ENCODE data around the gene ADAP1.
"Not testable (repeated sequence)": the region's sequence is repeated elsewhere in the genome, so short reads cannot be mapped to it uniquely, and the experiment has no call there.

Gene ADAP1

DNA sequence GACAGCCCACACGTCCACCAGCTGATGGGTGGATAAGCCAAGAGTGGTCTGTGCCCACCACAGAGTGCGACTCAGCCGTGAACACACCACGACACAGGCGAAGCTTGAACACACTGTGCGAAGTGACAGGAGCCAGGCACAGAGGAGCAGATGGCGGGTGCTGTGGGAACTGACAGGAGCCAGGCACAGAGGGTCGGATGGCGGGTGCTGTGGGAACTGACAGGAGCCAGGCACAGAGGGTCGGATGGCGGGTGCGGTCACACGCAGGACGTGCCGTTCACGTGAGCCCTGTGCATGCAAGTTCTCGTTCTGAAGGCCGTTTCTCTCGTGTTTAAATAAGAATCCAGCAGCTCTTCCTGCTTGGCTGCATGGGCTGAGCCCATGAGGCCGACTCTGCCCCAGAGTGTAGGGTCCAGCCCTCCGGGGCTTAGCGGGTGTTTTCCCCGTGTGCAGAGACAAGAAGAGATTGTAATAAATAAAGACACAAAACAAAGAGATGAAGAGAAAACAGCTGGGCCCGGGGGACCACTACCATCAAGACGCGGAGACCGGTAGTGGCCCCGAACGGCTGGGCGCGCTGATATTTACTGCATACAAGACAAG, 5.9 kb upstream of the ADAP1 start:
- TF ChIP-seq, protein P1, sequence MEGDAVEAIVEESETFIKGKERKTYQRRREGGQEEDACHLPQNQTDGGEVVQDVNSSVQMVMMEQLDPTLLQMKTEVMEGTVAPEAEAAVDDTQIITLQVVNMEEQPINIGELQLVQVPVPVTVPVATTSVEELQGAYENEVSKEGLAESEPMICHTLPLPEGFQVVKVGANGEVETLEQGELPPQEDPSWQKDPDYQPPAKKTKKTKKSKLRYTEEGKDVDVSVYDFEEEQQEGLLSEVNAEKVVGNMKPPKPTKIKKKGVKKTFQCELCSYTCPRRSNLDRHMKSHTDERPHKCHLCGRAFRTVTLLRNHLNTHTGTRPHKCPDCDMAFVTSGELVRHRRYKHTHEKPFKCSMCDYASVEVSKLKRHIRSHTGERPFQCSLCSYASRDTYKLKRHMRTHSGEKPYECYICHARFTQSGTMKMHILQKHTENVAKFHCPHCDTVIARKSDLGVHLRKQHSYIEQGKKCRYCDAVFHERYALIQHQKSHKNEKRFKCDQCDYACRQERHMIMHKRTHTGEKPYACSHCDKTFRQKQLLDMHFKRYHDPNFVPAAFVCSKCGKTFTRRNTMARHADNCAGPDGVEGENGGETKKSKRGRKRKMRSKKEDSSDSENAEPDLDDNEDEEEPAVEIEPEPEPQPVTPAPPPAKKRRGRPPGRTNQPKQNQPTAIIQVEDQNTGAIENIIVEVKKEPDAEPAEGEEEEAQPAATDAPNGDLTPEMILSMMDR (IDR thresholded peaks at IDR 0.05; ENCODE audit: borderline replicate concordance, control extremely low read depth, extremely low read depth, insufficient read depth, missing control alignments) = no peak
- in situ Hi-C loops (cut with MboI; ENCODE audit: low sequenced_read_pairs, unreplicated experiment) = no loop called here
- no peak for DNase-seq (ENCODE audit: low spot score)

DNA sequence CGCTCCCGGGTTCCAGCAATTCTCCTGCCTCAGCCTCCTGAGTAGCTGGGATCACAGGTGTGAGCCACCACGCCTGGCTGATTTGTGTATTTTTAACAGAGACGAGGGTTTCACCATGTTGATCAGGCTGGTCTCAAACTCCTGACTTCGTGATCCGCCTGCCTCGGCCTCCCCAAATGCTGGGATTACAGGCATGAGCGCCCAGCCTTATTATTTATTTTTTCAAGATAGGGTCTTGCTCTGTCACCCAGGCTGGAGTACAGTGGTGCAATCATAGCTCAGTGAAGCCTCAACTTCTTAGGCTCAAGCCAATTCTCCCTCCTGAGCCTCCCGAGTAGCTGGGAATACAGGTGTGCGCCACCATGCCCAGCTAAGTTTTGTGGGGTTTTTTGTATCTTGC, 5.3 kb upstream of the ADAP1 start:
- in situ Hi-C loops (cut with MboI; ENCODE audit: low sequenced_read_pairs, unreplicated experiment); DNase-seq (ENCODE audit: low spot score): not testable (repeated sequence)

DNA sequence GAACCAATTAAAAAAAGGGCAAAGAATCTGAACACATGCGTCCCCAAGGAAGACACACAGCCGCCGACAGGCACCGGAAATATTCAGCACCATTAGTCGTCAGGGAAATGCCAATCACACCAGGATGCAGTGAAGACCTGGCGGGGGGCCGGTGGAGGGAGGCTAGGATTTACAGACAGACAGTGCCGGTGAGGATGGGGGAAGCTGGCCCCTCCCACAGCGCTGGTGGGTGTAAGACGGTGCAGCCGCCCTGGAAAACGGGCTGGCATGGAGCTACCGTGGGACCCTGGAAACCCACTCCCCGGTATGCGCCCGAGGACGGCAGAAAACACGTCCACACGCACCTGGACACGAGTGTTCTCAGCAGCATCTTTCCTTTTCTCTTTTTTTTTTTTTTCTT, 4.8 kb upstream of the ADAP1 start:
- in situ Hi-C loops (cut with MboI; ENCODE audit: low sequenced_read_pairs, unreplicated experiment) = no loop called here
- TF ChIP-seq, protein P1 (IDR thresholded peaks at IDR 0.05; ENCODE audit: borderline replicate concordance, control extremely low read depth, extremely low read depth, insufficient read depth, missing control alignments) = no peak

DNA sequence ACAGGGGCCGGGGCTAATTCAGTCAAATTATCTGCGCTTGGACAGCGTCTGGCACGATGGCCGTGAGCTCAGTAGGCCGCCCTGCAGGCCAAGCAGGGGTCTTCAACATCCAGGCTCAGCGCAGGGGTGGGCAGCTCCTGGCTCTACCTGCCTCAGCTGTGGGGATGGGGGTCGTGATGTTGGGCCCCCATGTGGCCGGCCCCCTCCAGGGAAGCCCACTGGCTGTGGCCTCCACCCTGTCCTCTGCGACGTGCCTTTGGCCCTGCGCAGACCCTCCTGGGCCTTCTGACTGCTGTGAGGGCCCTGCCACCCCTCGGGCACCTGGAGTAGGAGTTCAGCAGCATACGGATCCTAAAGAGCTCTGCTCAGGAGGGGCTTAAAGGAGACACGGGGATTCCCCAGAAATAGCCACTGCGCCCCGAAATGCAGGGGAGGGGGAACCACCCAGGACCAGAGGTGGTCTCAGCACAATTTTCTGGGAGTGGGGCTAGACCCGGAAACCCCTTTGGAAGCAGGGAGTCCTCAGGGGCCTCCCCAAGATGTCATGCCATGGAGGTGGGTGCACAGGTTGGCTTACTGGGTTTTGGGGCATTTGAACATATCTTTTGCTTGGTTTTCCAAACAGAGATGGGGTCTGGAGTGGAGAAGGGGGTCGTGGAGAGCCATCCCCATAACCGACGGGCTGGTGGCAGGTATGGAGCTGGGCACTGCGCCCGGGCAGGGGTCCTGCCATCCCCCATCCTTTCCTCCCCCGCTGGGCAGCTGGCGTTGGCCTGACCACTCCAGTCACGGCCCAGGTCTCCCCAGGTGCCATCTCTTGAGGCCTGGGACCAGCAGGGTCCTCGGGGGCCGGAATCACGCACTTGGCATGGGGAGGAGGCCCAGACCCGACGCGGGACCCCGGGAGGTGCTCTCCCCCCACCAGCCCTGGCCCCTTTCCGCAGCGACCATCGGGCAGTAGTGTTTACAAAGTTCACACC, 4.0 kb upstream of the ADAP1 start:
- DNase-seq (ENCODE audit: low spot score) = no peak
- TF ChIP-seq, protein P1 (IDR thresholded peaks at IDR 0.05; ENCODE audit: borderline replicate concordance, control extremely low read depth, extremely low read depth, insufficient read depth, missing control alignments) = no peak
- in situ Hi-C loops (cut with MboI; ENCODE audit: low sequenced_read_pairs, unreplicated experiment) = no loop called here

More for the DNA sequence above, 4.8 kb upstream of the ADAP1 start:
- no peak for DNase-seq (ENCODE audit: low spot score)

DNA sequence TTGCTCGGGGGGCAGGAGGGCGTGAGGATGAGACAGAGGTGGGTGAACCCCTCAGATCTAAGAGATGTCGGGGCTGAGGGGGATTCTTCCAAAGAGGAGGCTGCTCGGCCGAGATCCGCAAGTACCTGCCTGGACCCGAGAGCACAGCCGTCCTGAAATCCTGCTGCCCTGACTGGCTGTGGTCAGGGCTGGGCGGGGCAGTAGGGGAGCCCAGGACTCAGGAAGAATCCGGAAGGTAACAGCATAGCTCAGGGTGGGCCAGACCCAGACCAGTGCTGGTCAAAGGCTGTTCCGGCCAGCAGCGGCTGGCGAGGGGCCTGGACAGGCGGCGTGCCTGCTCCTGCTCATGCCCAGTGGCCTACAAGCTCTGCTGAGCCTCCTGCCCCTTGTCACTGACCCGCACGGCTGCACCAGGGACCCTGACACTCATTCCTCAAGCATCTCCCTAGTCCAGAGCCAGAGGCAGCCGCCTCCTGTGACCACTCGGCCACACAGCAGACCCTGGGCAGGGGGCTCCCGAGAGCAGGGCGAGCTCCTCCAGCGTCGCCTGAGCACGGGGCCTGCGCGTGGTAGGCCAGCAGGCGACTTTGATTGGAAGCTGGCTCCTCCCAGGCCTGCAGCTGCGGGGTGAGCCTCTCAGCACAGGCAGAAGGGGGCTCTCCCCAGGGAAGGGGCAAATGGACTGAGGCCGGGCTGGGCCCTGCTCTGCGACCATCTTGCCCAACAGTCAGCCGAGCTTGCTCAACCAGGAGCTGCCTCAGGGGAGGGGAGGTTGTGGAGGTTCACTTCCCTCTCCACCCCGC, 3.1 kb upstream of the ADAP1 start:
- TF ChIP-seq, protein P1 (IDR thresholded peaks at IDR 0.05; ENCODE audit: borderline replicate concordance, control extremely low read depth, extremely low read depth, insufficient read depth, missing control alignments) = no peak
- DNase-seq (ENCODE audit: low spot score) = no peak
- in situ Hi-C loops (cut with MboI; ENCODE audit: low sequenced_read_pairs, unreplicated experiment) = no loop called here

DNA sequence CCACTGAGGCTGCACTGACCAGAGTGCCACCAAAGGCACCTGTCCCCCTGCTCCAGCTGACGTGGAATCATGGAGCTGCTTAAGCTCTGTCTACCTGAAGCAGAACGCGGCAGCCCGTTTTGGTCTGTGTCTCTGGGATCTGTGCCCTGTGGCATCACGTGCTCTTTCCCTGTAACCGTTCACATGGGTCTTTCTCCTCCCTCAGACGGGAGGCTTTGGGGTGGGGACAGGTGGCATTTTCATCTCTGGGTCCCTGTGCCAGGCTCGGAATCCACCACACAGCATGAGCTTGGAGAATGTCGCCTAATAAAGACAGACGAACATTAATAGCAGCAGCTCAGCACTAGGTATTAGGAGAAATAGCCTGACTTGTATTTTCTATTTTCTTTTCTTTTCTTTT, 1.6 kb upstream of the ADAP1 start:
- in situ Hi-C loops (cut with MboI; ENCODE audit: low sequenced_read_pairs, unreplicated experiment) = no loop called here
- TF ChIP-seq, protein P1 (IDR thresholded peaks at IDR 0.05; ENCODE audit: borderline replicate concordance, control extremely low read depth, extremely low read depth, insufficient read depth, missing control alignments) = no peak
- DNase-seq (ENCODE audit: low spot score) = no peak
